Measurements from ENCODE around the gene TRIM58. TPM values are rescaled to one million over a fixed set of nuclear protein-coding genes. Genes with fewer than 3 reads are reported as not detected.

Gene TRIM58
- total RNA-seq, 1 donor from 2014 or later = 0.66 TPM

DNA sequence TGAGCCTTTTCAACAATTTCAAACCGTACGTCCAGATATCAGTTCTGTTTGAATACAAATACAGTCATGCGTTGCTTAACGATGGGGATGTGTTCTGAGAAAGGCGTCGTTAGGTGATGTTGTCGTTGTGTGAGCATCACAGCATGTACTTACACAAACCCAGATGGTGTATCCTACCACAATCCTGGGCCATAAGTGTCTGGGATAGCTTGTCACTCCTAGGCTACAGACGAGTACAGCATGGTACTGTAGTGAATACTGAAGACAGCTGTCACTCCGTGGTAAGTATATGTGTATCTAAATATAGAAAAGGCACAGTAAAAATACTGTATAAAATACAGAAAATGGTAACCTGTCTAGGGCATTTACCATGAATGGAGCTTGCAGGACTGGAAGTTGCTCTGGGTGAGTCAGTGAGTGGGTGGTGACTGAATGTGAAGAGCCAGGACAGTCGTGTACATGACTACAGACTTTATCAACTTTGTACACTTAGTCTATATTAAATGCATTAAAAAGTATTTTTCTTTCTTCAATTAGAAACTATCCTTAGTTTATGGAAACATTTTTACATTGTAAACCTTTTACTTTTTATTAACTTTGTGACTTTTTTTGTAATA lies 27.9 kb downstream of the TRIM58 start:
- DNase-seq (ENCODE audit: low read depth, low spot score) = no peak

DNA sequence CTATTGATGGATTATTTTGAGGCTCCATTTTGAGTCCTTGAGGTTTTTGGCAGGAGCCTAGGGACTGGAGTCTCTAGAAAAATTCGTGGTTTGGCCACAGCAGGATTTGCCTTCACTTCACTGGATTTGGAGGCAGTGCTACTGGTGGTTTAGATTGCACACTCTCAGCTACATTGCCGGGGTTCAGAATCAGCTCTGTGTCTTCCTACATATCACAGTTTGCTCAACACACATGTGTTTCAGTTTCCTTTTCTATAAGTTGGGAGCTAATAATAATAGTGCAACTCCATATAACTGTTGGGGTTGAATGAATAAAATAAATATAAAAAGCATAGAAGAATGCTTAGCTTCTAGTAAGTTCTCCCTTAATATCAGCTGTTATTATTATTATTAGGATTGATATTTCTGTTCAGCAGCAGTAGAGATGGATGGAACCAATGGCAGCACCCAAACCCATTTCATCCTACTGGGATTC lies 38.2 kb downstream of the TRIM58 start, which contains the start of gene OR2W3:
Gene OR2W3, plus strand, starts transcription at position 425 of the 475 bp plus-strand sequence. Its CDS starts 0 bp downstream, at position 425.
- DNase-seq (ENCODE audit: low read depth, low spot score) = no peak

DNA sequence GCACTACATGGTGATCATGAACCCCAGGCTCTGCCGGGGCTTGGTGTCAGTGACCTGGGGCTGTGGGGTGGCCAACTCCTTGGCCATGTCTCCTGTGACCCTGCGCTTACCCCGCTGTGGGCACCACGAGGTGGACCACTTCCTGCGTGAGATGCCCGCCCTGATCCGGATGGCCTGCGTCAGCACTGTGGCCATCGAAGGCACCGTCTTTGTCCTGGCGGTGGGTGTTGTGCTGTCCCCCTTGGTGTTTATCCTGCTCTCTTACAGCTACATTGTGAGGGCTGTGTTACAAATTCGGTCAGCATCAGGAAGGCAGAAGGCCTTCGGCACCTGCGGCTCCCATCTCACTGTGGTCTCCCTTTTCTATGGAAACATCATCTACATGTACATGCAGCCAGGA lies 39.0 kb downstream of the TRIM58 start:
- no peak for DNase-seq (ENCODE audit: low read depth, low spot score)

DNA sequence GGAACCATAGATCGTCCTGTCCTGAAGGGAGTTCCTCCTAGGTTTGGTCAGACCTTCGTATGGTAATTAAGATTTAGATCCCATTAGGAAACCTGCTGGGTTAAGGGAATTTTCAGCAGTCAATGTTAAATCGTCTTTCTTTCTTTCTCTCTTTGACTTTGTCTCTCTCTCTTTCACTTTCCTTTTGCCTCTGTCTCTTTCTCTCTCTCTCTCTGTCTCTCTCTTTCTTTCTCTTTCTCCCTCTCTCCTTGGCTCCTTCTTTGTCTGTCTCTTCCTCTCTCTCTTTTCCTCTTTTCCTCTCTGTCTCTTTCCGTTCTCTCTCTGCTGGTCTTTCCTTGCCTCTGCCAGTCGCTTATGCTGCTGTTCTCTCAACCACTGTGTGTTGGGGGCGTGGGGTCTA lies 47.1 kb downstream of the TRIM58 start:
- DNase-seq (ENCODE audit: low read depth, low spot score) = no peak

DNA sequence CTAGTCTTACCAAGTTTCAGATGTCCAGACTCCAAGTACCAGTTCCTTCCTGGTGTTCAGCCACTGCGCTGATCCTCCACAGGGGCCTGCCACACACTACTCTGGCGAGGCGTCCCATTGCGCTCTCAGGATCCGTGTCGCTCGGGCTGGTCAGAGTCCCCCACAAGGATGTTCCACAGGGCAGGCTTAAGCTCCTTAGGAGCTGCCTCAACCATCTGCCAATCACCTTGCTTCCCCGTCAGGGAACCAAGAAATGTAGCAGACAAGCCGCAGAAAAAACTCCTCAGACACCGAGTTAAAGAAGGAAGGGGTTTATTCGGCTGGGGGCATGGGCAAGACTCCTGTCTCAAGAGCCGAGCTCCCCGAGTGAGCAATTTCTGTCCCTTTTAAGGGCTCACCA lies 48.2 kb downstream of the TRIM58 start:
- DNase-seq (ENCODE audit: low read depth, low spot score) = no peak

DNA sequence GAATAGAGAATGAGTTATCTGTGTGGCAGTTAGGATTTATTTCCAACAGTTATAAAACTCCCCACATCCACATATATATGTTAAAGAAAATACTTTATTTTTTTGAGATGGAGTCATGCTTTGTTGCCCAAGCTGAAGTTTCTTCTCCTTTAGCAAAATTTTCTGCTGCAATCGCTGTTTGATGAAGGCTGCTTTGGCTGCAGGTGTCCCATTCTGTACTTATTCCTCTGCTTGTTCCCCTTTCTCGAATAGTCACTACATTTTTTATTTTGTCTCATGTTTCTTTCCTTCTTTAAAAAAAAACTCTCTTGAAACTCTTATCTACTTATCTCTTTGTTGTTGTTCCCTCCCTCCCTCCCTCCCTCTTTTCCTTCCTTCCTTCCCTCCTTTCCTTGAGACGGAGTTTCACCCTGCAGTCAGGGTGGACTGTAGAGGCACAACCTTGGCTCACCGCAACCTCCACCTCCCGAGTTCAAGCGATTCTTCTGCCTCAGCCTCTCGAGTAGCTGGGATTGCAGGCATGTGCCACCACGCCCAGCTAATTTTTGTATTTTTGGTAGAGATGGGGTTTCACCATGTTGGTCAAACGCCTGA lies 49.0 kb downstream of the TRIM58 start:
- no peak for DNase-seq (ENCODE audit: low read depth, low spot score)

DNA sequence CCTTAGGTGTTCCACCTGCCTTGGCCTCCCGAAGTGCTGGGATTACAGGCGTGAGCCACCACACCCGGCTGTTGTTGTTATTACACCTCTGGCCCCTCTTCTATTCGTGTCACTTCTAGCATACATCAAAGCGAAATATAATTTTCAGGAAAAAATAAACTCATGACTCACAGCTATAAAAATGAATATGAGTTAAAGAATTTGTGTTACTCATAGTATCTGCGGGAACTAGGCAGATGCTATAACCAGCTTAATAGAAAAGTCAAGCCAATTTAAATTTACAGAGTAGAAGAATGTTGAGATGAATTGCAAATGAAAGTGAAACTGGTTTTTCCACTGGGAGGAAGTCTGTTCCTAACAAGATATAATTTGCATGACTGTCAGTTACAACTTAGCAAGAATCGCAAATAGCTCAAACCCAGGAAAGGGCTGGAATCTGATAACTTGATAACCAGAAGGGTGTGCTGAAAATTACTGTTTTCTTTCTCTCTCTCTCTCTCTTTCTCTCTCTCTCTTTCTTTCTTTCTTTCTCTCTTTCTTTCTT lies 49.6 kb downstream of the TRIM58 start:
- DNase-seq (ENCODE audit: low read depth, low spot score) = peak; percentile 22

DNA sequence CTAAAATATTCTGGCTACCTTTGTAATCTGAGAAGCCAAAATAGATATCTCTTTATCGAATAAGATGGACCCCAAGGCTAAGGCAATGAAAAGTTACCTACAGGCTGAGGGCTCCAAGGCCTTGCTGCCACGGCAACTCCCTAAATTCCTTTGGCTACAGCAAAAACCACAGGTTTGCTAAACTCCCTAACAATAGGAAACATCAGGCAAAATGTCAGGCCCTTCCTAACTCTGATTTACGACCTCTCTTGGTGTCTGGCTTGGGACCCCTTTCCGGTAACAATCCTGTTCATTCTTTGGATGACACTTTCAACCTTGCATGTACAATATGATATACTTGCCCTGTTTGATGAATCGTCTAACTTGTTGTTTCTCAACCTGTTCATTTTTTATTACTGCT lies 51.8 kb downstream of the TRIM58 start:
- DNase-seq (ENCODE audit: low read depth, low spot score) = no peak

DNA sequence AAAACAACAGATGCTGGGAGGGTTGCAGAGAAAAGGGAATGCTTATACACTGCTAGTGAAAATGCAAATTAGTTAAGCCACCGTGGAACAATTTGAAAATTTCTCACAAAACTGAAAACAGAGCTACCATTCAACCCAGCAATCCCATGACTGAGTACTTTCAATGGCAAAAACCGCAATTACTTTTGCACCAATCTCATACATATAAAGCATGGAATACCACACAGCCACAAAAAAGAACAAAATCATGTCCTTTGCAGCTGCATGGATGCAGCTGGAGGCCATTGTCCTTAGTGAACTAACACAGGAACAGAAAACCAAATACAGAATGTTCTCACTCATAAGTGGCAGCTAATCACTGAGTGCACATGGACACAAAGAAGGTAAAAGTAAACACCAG lies 56.8 kb downstream of the TRIM58 start:
- no peak for DNase-seq (ENCODE audit: low read depth, low spot score)

DNA sequence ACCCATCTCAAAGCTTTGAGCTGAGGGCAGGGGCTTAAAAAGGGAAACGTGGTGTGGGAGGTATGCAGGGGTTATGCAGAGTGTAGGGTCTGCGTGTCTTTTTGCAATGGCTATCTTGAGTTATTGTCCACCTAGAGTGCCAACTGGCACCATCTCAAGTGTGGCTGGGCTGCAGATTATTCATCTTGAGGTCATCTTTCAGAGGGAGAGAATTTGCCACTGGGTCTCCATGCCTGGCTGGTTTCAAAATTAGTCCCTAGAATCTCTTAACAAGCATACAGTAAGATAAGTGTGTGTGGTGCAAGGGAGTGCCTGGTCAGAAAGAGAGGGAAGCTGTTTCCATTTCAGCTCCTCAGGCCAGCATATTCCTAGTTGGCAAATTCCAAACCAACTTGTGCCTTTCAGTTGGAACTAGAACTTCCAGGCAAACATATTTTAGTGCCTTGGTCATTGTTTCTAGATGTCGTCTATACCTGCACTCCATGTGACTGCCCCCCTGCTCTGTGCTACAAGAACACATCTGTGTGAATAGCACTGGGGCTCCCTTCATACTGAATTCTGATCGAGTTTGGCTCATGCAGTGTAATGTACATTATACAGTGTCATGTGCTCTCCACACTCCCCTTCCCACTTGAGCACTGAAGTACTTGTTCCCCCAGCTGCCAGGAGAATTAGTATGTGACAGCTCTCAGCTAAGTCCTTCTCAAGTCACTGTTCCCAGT lies 58.1 kb downstream of the TRIM58 start:
- DNase-seq (ENCODE audit: low read depth, low spot score) = no peak

DNA sequence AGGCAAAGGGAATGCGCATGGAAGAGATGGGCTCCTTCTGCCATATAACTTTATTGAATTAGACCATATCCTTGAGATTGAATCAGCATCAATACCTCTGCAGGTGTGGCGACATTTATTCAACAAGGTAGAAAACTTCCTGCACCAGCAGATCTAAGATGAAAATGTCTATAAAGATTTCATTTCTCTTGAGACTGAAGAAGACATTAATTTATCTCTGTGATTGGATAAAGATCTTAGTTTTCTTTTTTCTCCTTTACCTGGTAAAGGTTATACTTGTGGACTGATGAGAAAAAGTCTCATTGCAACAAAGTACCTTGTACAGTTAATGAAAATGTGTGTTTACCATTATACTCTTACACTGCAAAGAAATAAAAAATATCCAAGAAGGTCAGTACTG lies 63.0 kb downstream of the TRIM58 start, which contains the start of gene OR2T8:
Gene OR2T8, plus strand, starts transcription at position 301 of the 400 bp plus-strand sequence. CDS start 766 bp downstream, outside the sequence.
- DNase-seq (ENCODE audit: low read depth, low spot score) = no peak

DNA sequence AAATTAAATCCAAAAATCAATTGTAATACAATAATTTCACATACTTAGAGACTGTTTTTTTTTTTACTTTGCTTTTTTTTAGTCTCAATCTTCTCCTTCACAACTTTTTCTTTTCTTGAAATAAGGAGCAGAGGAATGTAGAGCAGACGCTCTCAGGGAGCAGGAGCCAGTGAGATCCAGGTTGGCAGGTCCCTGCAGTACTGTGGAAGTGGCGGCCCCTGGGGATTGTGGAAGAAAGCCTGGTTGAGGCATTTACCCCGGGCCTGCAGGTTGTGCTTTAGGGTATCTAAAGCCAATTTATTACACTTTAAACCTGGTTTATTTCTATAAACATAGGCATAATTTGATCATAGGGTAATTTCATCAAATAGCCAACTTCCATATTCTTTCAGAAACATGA lies 67.0 kb downstream of the TRIM58 start:
- DNase-seq (ENCODE audit: low read depth, low spot score) = no peak

DNA sequence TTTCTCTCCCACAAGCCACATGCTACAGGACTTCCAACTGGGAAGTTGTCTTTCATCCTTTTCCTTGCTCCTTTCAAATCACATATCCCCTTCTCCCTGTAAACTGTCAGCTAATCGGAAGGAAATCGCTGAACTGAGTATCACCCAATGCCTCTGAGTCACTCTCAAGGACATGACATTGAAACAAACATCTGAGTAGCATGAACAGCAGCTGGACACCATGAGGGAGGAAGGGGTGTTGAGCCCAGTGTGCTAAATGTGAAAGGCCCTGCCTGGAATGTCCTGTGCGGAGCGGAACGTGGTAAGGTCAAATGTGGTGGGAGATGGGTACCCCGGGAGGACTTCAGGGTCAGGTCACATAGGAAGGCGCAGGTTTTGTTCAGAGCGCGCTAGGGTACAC lies 67.9 kb downstream of the TRIM58 start, which contains the start of gene OR2AJ1:
Gene OR2AJ1, plus strand, starts transcription at position 22 of the 400 bp plus-strand sequence. CDS start 8,880 bp downstream, outside the sequence.
- no peak for DNase-seq (ENCODE audit: low read depth, low spot score)

Other genes with a start within 250 kb of the TRIM58 start
- gene OR13G1, start 177.4 kb upstream of the TRIM58 start, total RNA-seq = not detected in 2 replicates
- gene OR6F1, start 140.5 kb upstream of the TRIM58 start, total RNA-seq = not detected in 2 replicates
- gene OR14K1, start 118.6 kb upstream of the TRIM58 start, total RNA-seq = not detected in 2 replicates
- gene OR14A2, start 109.0 kb upstream of the TRIM58 start, total RNA-seq = not detected in 2 replicates
- gene OR1C1, start 96.6 kb upstream of the TRIM58 start, total RNA-seq = not detected in 2 replicates
- not detected in 2 replicates for gene OR14A16, start 33.1 kb upstream of the TRIM58 start, total RNA-seq
- not detected in 2 replicates for gene OR11L1, start 15.3 kb upstream of the TRIM58 start, total RNA-seq
- gene OR2W3, start 38.4 kb downstream of the TRIM58 start, total RNA-seq = 0.53 TPM in 1 of 2 replicates, not detected in the other
- not detected in 2 replicates for gene OR2T8, start 63.1 kb downstream of the TRIM58 start, total RNA-seq
- not detected in 2 replicates for gene OR2AJ1, start 67.7 kb downstream of the TRIM58 start, total RNA-seq
- not detected in 2 replicates for gene OR2L8, start 91.7 kb downstream of the TRIM58 start, total RNA-seq
- gene OR2AK2, start 108.0 kb downstream of the TRIM58 start, total RNA-seq = not detected in 2 replicates
- not detected in 2 replicates for gene OR2L5, start 156.5 kb downstream of the TRIM58 start, total RNA-seq
- 0.07 TPM in 1 of 2 replicates, not detected in the other for gene OR2L2, start 172.9 kb downstream of the TRIM58 start, total RNA-seq
- not detected in 2 replicates for gene OR2L3, start 189.6 kb downstream of the TRIM58 start, total RNA-seq
- gene OR2L13, start 238.0 kb downstream of the TRIM58 start, total RNA-seq = not detected in 2 replicates